NCI-H1092 treated with DMSO at 0.1 percent for 48 hours (cell line): ENCODE data around the gene FASTKD3.

Source experiments
- DNase-seq: peaks from one replicate; lab custom pipeline; 2025; lab: John Stamatoyannopoulos, UW

FASTKD3 gene

DNA sequence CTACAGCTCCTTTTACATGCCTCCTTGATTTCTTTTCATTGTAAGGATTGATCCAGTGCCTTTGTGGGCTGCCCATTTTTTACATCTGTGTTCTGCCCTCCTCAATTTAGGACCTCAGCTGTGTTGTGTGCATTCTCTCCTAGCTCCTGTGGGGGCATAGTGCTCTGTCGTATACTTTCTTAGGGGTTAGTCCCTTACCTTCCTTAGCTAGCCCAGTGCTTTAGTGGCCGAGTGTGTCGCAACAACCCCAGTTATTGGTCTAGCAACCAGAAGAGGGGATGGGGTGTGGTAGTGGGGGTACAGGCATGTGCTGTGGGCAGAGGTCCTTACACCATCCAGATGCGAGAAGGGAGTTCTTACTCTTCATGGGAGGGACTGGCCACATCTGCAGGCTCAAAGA is 12.3 kb upstream of the FASTKD3 start:
- DNase-seq: no peak

DNA sequence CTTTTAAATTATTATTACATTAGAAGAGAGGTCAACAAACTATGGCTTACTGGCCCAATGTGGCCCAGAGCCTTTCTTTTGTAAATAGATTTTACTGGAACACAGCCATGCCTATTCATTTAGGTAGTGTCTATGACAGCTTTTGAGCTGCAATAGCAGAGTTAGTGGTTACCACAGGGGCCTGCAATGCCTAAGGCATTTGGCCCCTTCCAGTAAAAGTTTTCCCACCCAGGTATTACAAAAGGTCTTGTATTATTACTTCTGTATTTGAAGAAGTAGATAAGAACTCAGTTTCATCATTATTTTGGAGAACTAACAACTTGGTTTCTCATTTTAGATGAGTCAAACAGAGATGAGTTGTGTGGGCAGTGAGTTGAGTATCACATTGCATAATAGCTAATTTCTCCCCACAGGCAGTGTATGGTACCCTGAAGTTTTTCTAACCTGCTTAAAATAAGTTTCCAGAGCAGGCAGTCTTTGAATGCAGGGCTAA is 9.6 kb upstream of the FASTKD3 start:
- peak; percentile 21 for DNase-seq

DNA sequence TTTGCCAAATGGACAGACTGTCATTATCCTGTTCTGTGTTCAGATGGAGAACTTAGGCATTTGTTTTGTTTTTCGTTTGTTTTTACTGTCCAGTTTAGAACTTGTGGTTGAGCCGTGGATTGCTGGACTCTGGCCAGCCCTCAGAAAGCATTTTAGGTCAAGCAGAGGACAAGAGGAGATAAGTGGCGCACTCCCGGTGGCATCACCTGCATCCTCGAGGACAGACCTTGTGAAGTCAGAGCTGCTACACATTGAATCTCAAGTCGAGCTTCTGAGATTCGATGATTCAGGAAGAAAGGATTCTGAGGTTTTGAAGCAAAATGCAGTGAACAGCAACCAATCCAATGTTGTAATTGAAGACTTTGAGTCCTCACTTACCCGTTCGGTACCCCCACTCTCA is 9.0 kb upstream of the FASTKD3 start:
- peak; percentile 35 for DNase-seq

DNA sequence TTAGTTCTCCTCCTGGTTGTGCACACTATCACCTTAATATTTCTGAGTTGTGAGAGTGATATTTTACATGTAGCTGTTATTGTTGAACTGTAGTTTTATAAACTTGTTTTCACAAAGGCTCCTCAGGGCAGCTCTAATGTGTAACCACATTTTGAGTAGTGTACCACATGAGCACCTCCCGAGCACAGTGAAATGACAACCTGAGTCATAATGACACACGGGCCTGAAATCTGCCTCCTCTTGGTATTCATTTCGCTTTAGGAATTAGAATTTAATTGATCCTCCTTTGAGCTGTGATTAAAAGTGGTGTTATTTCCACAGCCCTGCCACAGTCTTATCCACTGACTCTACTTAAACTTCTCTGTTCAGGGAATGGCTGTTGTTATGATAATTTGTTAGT is 8.0 kb upstream of the FASTKD3 start:
- no peak for DNase-seq

DNA sequence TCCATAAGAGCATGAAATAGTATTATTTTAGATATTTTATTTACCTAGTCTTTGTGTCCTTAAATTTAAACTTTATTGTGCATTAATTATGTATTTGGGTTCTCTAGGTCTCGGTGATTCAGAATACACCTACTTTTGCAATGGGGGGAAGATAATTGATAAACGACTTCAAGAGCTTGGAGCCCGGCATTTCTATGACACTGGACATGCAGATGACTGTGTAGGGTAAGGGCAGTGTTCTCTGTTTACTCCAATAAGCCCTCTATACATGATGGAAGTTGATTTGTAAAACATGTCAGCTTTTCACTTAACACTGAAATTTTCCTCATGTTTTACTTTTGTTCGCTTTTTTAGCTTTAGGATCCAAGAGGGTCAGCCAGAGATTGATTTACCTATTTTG is 6.3 kb upstream of the FASTKD3 start:
- no peak for DNase-seq

DNA sequence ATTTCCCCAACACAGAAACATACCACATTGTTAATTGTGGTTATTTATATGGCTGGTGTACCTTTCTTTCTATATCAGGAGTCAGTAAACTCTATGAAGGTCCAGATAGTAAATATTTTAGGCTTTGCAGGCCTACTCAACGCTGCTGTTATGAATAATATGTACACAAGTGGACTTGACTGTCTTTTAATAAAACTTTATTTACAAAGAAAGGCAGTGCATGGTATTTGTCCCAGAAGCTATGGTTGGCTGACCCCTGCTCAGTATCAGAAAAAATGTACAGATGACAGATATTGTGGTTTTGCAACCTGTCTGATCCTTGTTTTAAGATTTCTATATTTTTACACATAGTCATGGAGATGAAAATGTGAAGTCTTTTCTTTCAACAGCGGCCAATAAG is 5.8 kb upstream of the FASTKD3 start:
- DNase-seq: no peak

DNA sequence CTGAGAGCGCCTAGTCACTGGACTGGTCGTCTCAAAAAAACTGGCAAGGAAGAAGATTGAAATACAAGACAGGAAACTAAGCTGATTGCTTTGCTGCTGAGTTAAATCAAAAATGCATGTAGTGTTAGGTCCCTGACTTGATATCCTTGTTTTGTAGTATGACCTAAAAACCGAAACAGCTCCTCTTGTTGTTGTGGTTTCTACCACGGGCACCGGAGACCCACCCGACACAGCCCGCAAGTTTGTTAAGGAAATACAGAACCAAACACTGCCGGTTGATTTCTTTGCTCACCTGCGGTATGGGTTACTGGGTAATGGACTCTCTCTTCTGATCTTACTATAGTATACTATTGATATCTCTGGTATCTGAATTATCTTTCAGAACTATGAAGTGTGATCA is 4.4 kb upstream of the FASTKD3 start:
- DNase-seq: no peak

DNA sequence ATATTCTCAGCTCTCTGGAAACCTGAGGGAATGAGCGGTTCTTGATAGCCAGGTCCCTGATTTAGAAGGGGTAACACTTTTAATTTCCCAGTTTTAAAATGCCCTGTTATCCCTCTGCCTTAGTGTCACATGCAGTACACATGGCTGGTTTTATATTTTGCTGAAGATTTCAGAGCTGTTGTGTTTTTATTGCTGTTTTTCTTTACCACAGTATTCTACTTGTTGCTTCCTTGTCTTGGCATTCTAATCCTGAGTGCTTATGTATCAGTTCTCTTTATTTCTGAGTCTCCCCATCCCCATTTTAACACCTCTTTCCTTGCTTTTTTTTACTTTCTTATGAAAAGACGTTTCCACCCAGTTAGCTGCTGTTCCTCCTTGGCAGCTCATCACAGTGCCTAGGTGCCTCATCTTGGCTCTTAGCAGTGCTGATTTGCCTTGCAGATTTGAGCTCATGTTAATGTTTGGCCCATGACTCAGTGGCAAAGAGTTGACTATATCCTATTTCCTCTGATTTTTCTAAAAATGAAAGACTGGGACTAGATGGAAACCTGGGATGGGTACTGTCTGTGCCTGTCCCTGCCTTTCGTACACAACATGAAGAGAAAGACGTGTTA is 3.8 kb upstream of the FASTKD3 start:
- no peak for DNase-seq

DNA sequence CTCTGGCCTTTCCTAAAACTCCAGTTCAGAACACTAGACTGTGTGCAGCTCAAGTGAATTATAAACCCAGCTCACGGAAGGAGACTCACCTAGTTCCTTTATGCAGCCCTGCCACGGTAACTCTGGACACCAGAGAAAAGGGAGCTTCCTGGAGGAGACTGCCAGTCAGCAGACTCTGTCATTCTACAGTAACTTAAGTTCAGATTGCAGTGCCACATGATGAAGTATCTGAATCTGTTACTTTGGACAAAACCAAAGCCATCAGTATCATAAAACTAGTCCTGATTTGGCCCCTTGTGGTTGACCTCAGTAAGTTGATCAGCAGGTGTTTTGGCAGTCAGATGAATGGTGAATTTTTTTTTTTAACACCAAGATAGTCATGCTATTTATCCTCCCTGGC is 2.8 kb upstream of the FASTKD3 start:
- DNase-seq: no peak

DNA sequence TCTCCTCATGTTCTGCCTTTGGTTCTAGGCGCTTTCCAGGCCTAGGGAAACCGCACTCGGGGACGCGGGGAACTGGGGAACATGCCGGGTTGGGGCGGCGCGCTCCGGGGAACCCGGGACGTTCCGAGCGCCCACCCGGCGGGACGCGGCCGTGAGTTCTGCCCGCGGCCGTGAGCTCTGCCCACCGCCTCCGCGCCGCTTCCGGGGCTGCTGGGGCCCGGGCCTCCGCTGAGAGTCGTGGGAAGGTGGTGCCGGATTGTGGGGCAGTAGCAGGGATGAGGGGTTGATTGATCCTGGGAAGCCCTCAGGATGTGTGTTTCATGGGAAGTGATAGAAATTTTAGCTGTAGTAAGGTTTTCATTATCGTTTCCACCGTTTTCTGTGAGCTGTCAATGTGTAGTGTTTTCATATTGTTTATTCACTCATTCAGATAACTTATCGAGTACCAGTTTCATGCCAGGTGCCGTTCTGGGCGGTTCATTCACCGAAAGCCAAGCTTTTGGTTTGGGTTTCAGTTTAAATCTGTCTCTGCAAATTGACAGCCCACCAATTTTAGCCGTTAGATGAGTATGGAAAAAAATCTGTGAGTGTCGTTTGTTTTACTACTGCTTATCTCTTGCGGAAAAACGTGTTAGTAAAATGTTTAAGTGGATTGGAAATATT is 774 bp upstream of the FASTKD3 start:
- DNase-seq: peak; percentile 18

DNA sequence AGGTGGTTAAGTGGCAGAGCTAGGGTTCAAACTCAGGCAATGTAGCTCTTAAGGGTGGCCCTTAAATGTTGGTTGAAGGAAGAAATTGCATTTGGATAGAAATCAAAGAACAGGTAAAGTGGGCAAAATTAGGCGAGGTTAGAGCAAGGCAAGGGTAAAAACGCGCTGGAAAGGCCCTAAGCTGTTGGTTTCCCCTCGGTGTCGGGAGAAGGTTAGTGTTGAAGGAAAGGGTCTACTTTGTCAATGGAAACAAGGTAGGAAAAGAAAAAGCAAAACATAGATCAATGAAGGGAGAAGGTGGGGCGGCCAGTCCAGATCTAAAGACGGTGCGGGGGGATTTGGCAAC is 431 bp downstream of the FASTKD3 start:
- DNase-seq: no peak

DNA sequence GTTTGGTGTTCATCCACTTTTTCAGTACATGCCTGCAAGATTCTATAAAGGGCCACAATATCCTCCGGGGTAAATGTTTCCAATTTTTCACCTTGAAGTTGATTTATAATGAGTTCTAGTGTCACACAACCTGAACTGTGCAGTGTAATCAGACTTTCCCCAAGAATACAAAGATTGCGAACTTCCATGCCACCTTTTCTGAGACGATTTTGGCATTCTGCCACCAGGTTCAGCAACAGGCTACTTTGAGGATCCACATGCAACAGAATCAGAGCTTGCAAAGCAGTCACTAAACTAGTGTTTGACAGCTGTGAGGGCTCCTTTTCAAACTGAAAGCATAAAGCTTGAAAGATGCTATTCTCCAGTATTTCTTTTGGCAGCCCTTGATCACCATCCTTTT is 1.6 kb downstream of the FASTKD3 start:
- DNase-seq: no peak

DNA sequence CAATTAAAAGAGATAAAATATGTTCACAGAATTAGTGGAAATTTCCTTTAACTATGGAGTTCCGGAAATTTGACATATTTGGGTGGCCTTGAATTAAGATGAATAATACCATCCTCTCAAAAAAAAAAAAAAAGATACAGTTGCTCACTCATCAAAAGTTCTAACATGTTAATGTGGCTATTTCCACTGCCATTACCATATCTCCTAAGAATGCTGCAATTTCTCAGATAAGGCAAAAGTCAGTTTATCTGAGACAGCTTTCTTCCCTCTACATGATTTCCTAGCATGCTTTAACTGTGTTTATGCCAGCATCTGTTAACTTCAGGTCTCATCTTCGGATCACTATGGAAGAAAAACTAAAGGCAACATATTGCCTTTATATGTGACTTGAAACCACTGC is 2.6 kb downstream of the FASTKD3 start:
- no peak for DNase-seq

DNA sequence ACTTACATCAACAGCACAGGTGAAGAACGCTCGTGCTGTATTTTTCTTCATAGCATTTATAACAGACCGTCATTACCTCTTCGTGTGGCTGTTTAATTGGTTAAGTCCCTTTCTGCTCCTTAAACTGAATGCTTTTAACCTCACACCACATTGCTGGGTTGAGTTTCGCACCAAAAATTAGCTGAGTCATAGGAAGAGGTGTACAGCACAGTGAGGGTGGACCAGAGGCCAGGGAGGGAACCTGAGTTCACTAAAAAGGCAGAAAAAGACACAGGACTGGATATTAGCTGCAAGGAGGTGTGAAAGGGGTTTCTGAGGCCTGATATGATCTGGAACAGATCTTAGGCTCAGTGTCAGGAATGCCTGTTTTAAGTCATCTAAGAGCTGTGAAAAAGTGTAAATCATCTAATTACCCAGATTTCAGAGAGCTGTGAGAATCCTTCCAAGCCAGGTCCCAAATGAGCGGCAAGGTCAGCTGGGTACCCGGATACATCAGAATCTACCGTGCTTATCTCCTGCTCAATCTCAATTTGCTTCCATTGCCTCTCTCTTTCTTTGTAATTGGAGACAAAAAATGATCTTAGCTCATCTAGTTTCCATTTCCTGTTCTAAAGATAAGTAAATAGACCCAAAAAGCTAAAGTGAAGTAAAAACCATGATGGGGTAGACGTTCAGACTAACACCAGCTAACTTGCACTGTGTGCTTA is 10.8 kb downstream of the FASTKD3 start:
- no peak for DNase-seq

DNA sequence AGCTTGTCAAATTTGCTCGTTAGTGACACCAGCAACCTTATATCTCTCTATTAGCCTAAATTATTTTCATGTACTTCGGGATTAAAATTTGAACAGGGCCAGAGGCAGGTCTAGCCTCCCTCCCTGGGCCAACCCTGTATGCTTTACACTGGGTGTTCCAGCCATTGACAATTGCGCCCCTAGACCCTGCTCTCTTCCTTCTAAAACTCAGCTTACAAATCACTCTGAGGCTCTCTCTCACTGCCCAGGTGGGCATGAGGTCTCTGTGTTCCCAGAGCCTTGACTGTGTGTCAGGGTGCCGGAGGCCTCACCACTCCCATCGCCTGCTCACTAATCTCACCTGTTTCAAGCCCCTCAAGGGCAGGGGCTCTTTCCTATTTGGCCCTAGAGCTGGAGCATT is 11.5 kb downstream of the FASTKD3 start:
- no peak for DNase-seq

DNA sequence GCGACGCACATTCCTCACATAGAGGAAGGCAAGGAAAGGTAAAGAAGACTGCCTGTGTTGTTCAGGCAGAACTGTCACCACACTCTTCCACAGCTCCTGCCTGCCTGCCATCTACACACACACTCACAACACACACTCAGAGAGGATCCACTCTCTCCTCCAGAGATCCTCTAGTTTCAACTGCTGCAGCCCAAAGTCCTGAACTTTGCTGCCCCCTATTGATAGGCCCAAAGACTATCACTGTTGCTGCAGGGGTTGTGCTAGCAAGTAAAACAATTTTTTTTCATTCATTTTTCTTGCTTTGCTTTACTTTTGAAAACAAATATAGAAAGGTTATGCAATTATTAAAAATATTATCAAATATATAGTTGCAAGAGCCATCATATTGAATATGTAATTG is 12.0 kb downstream of the FASTKD3 start:
- DNase-seq: peak; percentile 69

DNA sequence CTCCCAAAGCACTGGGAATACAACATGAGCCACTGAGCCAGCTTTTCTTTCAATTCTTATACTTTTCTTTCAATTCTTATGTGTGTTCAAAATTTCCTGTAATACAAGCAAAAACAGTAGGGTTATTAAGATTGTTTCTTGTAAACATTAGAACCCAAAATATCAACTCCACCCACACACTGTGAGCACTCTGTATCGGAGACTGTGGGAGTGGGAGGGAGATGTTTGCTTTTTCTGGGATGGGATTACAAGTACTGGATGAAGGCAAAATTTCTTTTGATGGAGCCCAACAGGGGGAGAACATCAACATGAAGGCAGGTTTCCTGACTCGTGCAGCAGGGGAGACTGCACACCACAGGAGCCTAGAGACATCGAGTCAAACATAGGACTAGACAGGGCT is 13.2 kb downstream of the FASTKD3 start:
- DNase-seq: no peak

DNA sequence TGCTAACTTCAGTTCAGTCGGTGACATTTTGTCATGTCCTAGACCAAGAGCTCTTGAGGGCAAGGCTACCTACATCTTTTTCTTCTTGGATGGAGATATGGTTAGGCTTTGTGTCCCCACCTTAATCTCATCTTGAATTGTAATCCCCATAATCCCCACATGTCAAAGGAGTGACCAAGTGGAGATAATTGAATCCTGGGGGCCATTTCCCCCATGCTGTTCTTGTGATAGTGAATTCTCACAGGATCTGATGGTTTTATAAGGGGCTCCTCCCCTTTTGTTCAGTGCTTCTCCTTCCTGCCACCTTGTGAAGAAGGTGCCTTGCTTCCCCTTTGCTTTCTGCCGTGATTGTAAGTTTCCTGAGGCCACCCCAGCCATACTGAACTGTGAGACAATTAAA is 15.8 kb downstream of the FASTKD3 start:
- DNase-seq: no peak

DNA sequence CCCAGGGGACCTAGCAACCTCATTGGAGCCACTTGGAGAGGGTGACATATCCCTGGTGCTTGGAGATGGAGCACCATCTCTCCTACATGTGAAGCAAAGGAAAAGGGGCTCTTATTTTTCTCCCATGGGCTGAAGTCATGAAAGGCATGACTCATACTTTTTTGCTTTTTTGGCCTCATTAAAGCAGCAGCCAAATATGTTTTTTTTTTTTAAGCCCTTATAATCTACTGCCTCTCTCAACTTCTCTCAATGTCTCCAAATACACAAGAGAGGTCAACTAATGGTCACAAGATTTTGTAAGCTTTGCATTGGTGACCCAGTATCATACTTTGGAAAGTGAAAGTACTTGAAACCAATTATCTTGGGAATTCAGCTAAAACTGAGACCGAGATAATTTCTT is 16.3 kb downstream of the FASTKD3 start:
- DNase-seq: no peak

DNA sequence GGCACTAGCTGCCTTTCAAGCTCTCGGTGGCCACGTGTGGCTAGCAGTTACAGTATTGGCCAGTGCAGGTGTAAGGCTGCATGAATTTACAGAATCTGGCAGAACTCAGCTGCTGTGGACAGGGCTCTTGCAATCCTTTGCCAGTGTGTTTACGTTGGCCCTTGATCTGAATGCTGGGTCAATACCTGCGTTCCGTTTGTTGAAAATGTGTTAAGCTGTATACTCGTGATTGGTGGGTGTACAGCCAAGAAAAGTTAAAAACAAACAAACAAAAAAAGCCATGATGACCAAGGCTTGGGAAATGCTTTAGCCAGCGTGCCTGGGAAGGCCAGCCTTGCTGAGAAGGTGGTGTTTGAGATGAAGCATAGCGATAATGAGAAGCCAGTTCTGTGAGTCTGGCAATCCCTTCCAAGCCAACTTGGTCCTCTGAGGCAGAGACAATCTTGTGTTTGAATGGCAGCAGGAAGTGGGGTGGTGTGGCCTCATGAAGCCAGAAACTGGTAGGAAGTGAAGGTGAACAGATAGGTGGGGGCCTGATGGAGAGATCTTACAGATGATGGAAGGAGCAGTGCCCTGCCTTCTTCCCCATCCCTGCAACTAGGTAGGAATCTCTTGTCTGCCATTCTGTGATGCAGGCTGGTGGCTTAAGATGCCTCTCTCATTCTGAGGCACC is 17.1 kb downstream of the FASTKD3 start:
- no peak for DNase-seq

DNA sequence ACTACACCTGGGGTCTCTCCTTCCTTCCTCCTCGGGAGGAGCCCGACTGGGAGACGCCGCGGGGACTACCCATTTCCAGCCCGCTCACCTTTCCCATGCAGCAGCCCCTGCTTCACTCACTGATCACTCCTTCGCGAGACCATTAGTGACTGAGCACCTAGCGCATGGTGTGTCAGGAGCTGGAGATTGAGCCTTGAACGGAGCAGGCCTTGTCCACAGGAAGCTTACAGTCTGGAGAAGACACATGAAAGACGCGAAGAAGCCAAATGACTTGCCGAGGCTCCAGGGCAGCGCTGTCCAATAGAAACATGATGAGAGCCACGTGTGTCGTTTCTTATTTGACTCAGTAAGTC is 17.6 kb downstream of the FASTKD3 start:
- DNase-seq: no peak

DNA sequence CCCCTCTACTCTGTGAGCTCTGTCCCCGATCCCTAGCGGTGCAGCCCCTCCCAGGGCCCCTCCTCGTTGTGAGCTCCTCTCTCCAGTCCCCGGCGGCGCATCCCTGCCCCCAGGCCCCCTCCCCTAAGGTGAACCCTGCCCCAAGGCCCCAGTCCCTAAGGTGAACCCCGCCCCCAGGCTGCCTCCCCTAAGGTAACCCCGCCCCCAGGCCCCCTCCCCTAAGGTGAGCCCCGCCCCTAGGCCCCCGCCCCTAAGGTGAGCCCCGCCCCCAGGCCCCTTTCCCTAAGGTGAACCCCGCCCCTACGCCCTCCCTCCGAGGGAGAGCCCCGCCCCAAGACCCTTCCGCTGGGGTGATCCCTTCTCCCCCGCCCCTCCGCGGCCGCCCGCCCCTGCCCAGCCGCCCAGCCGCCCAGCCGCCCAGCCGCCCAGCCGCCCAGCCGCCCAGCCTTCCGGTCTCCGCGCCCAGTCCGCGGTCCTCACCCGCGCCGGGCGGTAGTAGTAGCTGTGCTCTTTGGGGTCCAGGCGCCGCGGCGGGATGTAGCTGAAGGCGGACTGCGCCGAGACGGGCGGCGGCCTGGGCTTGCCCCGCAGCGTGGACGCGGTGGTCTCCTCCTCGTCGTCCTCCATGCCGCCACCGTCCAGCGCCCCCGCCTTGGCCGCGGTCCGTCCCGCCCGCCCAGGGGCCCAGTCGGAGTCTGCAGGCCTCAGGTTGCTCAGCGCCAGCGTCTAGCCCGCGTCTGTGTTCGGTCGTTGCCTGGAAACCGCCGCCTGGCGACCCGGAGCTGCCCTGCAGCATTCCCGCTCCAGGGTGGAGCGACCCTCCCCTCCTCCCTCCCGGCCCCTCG is 18.2 kb downstream of the FASTKD3 start, which contains the start of gene CFAP90:
Gene CFAP90 (minus strand): TSS at position 739 of the 845 bp plus-strand sequence. CDS start 112 bp downstream, at position 627.
- peak; percentile 65 for DNase-seq
